Breast epithelium (tissue), 4 donors: ENCODE results near the gene FANCC. TPM values are rescaled to one million over a fixed set of nuclear protein-coding genes. Genes with fewer than 3 reads are reported as not detected.
"Not testable (repeated sequence)": the region's sequence is repeated elsewhere in the genome, so short reads cannot be mapped to it uniquely, and the experiment has no call there.

Experiments
- DNase-seq, 2 donors: peaks; one replicate each; pipeline ENCODE4 v3.0.0-alpha.2; 2019; ENCODE audit warnings: low spot score in 2 of 2
- H3K27ac ChIP-seq, 2 donors: fragments of 200-600 bp; sonication (generic) in 1 of 2; one replicate each; pipeline ENCODE4 v1.5.1; 2016 to 2019; ENCODE audit warnings: mild to moderate bottlenecking in 1 of 2
- H3K27me3 ChIP-seq, 2 donors: fragments of 200-600 bp; sonication (generic) in 1 of 2; one replicate each; pipeline versions ENCODE4 v1.5.1 to v1.6.0; 2017 to 2019; ENCODE audit warnings: control low read depth in 1 of 2, mild to moderate bottlenecking in 1 of 2
- H3K36me3 ChIP-seq: fragments of 200-600 bp; one replicate; pipeline ENCODE4 v1.5.1; 2019
- H3K4me1 ChIP-seq, 2 donors: fragments of 200-600 bp; sonication (generic); one replicate each; pipeline ENCODE4 v1.5.1; 2016 to 2019; ENCODE audit warnings: control low read depth in 1 of 2
- H3K4me3 ChIP-seq, 3 donors: fragments of 200-600 bp; sonication (generic); 1 replicate in 2 of 3; 2 replicates in 1 of 3; pipeline ENCODE4 v1.5.1; 2016 to 2019; ENCODE audit warnings: mild to moderate bottlenecking in 3 of 3, moderate library complexity in 2 of 3
- H3K9me3 ChIP-seq, 2 donors: fragments of 200-600 bp; sonication (generic) in 1 of 2; one replicate each; pipeline ENCODE4 v1.5.1; 2016 to 2019; ENCODE audit warnings: control low read depth in 1 of 2
- POLR2A ChIP-seq: fragments of 450-650 bp; IDR thresholded peaks from one replicate; pipeline ENCODE4 v1.6.1; 2016; ENCODE audit warnings: antibody characterized with exemption, mild to moderate bottlenecking, moderate library complexity
- POLR2AphosphoS5 ChIP-seq, 3 donors: sonication (generic); formaldehyde crosslinking; IDR thresholded peaks; one replicate each; pipeline ENCODE4 v1.6.1; 2017; ENCODE audit warnings: antibody characterized with exemption in 3 of 3
- intact Hi-C: fragments of 100-400 bp; cut with DNase I; formaldehyde crosslinking; loops from one replicate; pipeline ENCODE4 v1.15.1; 2023; ENCODE audit warnings: low total_unique reads
- total RNA-seq, 3 donors: library from RNA; depleted of rRNA; stranded (reverse); fragments of >200 nt; gene quantifications; one replicate each; pipeline ENCODE4 v1.1.0, GENCODE V29; 2016
- TF ChIP-seq, protein P1 (sequence below), 3 donors: fragments of 450-650 bp; IDR thresholded peaks; one replicate each; pipeline ENCODE4 v1.5.1; 2016 to 2017; ENCODE audit warnings: antibody characterized with exemption in 3 of 3, mild to moderate bottlenecking in 3 of 3, moderate library complexity in 3 of 3

FANCC gene
- total RNA-seq, 3 donors from 2014 or later, result 4.2 to 11.4 (median 9.2) TPM

DNA sequence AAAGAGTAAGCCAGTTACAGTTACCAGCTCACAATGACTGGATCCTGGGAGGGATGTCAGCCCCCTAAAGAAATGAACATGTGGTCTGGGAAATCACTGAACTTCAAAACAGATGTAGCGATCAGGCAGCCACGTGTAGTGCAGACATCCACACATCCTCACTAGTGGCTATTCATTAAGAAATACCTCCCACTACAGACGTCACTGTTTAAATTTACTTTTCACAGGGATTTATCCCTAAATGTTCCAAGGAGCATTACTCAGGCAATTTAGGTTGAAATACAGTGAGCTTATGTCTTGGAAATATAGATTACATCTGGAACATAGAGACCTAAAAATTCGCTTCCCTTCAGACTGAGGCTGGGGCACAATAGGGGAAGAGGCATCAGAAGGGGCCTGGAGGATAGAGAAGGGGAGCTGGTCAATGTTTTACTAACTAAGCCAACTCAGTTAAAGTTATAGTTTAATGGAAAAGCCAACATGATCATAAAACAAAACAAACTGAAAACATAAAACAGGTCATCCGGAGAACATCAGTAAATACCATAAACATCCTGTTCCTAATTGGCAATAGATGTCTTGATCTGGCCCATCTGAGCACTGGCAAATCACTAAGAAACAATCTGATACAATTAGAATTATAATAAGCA, 92.3 kb downstream of the FANCC start:
- intact Hi-C loops, result no loop called here
- H3K36me3 ChIP-seq, result no peaks in the 10 kb centered on the region
- no peak overlapping the region for H3K27ac ChIP-seq
- TF ChIP-seq, protein P1, sequence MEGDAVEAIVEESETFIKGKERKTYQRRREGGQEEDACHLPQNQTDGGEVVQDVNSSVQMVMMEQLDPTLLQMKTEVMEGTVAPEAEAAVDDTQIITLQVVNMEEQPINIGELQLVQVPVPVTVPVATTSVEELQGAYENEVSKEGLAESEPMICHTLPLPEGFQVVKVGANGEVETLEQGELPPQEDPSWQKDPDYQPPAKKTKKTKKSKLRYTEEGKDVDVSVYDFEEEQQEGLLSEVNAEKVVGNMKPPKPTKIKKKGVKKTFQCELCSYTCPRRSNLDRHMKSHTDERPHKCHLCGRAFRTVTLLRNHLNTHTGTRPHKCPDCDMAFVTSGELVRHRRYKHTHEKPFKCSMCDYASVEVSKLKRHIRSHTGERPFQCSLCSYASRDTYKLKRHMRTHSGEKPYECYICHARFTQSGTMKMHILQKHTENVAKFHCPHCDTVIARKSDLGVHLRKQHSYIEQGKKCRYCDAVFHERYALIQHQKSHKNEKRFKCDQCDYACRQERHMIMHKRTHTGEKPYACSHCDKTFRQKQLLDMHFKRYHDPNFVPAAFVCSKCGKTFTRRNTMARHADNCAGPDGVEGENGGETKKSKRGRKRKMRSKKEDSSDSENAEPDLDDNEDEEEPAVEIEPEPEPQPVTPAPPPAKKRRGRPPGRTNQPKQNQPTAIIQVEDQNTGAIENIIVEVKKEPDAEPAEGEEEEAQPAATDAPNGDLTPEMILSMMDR (IDR thresholded peaks at IDR 0.05), result no peak
- TF ChIP-seq POLR2AphosphoS5 (IDR thresholded peaks at IDR 0.05), result no peak
- no peaks in the 10 kb centered on the region for H3K4me1 ChIP-seq
- H3K27me3 ChIP-seq, result no peaks in the 10 kb centered on the region
- no peak for DNase-seq
- no peaks in the 10 kb centered on the region for H3K9me3 ChIP-seq
- H3K4me3 ChIP-seq, result no peak overlapping the region

DNA sequence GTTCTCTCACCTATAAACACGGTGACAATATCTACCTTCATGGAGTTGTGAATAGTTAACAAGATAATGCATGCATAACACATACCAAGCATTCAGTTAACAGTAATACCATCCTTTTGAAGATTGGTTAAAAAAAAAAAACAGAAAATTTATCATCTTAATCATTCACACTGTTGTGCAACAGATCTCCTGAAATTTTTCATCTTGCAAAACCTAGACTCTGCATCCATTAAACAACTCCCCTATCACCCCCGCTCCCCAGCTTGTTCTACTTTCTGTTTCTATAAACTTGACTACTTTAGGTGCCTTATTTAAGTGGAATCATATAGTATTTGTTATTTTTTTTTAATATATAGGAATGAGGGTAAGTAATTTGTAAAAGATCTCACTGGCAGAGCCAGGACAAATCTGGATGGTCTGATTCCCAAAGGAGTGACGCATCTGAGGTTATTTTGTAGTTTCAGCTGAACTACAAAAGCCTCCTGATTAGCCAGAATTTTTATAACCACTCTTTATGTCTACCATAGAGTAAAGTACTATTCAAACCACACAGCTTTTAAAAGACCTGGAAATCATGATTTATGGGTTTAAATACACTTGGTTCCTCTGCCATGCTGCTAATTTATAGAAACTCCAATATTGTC, 93.0 kb downstream of the FANCC start:
- Histone ChIP-seq H3K36me3 (no peaks in the 10 kb centered on the region), H3K4me3 (no peak overlapping the region), H3K9me3 (no peaks in the 10 kb centered on the region), H3K27ac (no peak overlapping the region), H3K4me1 (no peaks in the 10 kb centered on the region), H3K27me3 (no peaks in the 10 kb centered on the region)
- no peak for TF ChIP-seq POLR2A
- TF ChIP-seq, protein P1 (IDR thresholded peaks at IDR 0.05), result no peak
- no peak for TF ChIP-seq POLR2AphosphoS5 (IDR thresholded peaks at IDR 0.05)
- intact Hi-C loops, result no loop called here
- no peak for DNase-seq

DNA sequence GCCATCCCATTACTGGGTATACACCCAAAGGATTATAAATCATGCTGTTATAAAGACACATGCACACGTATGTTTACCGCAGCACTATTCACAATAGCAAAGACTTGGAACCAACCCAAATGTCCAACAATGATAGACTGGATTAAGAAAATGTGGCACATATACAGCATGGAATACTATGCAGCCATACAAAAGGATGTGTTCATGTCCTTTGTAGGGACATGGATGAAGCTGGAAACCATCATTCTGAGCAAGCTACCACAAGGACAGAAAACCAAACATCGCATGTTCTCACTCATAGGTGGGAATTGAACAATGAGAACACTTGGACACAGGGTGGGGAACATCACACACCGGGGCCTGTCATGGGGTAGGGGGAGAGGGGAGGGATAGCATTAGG, 97.2 kb downstream of the FANCC start:
- H3K4me1 ChIP-seq, DNase-seq, H3K4me3 ChIP-seq, H3K9me3 ChIP-seq, H3K27ac ChIP-seq, intact Hi-C loops, H3K36me3 ChIP-seq, H3K27me3 ChIP-seq: not testable (repeated sequence)

DNA sequence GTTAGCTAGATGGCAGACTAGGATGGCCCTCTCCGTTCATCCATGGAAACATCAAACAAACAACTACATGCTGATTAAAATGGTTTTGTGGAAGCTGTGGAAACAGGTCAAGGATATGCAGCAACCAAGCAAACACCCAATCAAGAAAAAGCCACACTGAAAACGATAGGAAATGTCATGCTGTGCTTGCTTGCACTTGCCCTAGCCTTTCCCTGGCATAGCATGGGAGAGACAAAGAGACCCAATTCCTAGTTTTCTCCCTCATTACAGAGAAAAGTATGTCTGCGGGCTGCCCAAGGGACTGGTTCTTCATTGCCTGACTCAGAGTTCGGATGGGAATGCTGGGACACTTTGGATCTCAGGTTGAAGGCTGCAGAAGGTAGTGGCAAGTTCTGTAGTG, 98.7 kb downstream of the FANCC start:
- Histone ChIP-seq H3K4me3 (no peak overlapping the region), H3K36me3 (no peaks in the 10 kb centered on the region), H3K27ac (no peak overlapping the region), H3K4me1 (no peaks in the 10 kb centered on the region), H3K9me3 (no peaks in the 10 kb centered on the region), H3K27me3 (no peaks in the 10 kb centered on the region)
- intact Hi-C loops, result no loop called here
- no peak for DNase-seq
- TF ChIP-seq POLR2A, result no peak
- TF ChIP-seq, protein P1 (IDR thresholded peaks at IDR 0.05), result no peak
- TF ChIP-seq POLR2AphosphoS5 (IDR thresholded peaks at IDR 0.05), result no peak

DNA sequence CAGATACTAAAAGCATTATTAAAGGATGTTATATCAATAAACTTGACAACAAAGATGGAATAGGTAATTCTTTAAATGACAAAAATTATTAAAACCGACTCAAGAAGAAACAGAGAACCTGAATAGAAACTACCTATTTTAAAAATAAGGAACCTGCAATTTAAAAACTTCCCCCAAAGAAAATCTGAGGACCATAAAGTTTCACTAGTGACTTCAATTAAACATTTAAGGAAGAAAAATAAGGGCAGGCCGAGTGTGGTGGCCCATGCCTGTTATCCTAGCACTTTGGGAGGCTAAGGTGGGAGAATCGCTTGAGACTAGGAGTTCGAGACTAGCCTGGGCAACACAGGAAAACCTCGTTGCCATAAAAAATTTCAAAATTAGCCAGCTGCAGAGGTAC, 99.6 kb downstream of the FANCC start:
- intact Hi-C loops, result no loop called here

More for the DNA sequence above, 99.6 kb downstream of the FANCC start:
- no peak overlapping the region for H3K4me3 ChIP-seq
- no peak for DNase-seq
- H3K4me1 ChIP-seq, result no peaks in the 10 kb centered on the region
- TF ChIP-seq POLR2A, result no peak
- no peak for TF ChIP-seq POLR2AphosphoS5 (IDR thresholded peaks at IDR 0.05)
- TF ChIP-seq, protein P1 (IDR thresholded peaks at IDR 0.05), result no peak
- no peaks in the 10 kb centered on the region for H3K27me3 ChIP-seq
- H3K36me3 ChIP-seq, result no peaks in the 10 kb centered on the region
- no peaks in the 10 kb centered on the region for H3K9me3 ChIP-seq
- no peak overlapping the region for H3K27ac ChIP-seq
